A549 (cell line): Measurements from ENCODE around the gene TRMT11.

Experiments
- BHLHE40 ChIP-seq: IDR thresholded peaks from 2 replicates; pipeline ENCODE4 v1.6.1; 2012; ENCODE audit warnings: low read depth, low read length, inconsistent platforms
- CEBPB ChIP-seq, 2 experiments: fragments of >200 bp in 1 of 2; sonication (Bioruptor Twin) in 1 of 2; formaldehyde crosslinking in 1 of 2; IDR thresholded peaks; 2 replicates each; pipeline ENCODE4 v1.6.1; 2012 to 2016
- CHD4 ChIP-seq: fragments of 200-600 bp; sonication (generic); IDR thresholded peaks from 2 replicates; pipeline ENCODE4 v1.6.1; 2016; ENCODE audit warnings: antibody characterized with exemption, mild to moderate bottlenecking, borderline replicate concordance
- EHMT2 ChIP-seq: fragments of 200-600 bp; sonication (generic); IDR thresholded peaks from 2 replicates; pipeline ENCODE4 v1.6.1; 2016; ENCODE audit warnings: antibody characterized with exemption, low read depth, mild to moderate bottlenecking, moderate library complexity
- ELK1 ChIP-seq: fragments of 150-350 bp; IDR thresholded peaks from 2 replicates; pipeline ENCODE4 v1.6.1; 2014; ENCODE audit warnings: low read depth, mild to moderate bottlenecking, low read length
- EP300 ChIP-seq, 2 experiments: fragments of >200 bp; sonication (Bioruptor Twin); formaldehyde crosslinking; IDR thresholded peaks; 2 replicates in 1 of 2; 3 replicates in 1 of 2; pipeline ENCODE4 v1.6.1; 2016 to 2017
- HEYL ChIP-seq: fragments of 250-450 bp; sonication (Bioruptor Pico); IDR thresholded peaks from 2 replicates; pipeline ENCODE4 v1.8.0; 2021; ENCODE audit warnings: mild to moderate bottlenecking, moderate library complexity
- PHF8 ChIP-seq: fragments of 200-600 bp; sonication (generic); IDR thresholded peaks from 2 replicates; pipeline ENCODE4 v1.6.1; 2016; ENCODE audit warnings: low read depth, mild to moderate bottlenecking, antibody characterized with exemption, moderate library complexity, borderline replicate concordance
- POLR2A ChIP-seq: IDR thresholded peaks from 2 replicates; pipeline ENCODE4 v1.6.1; 2012; ENCODE audit warnings: mild to moderate bottlenecking, low read length
- RAD21 ChIP-seq, 2 experiments: fragments of >200 bp in 1 of 2; sonication (Bioruptor Twin) in 1 of 2; formaldehyde crosslinking in 1 of 2; IDR thresholded peaks in 1 of 2; conservative IDR thresholded peaks in 1 of 2; 2 replicates in 1 of 2; 3 replicates in 1 of 2; pipeline ENCODE4 v1.6.1; 2012 to 2018; ENCODE audit warnings: inconsistent platforms in 1 of 2
- TP53 ChIP-seq: fragments of 250-450 bp; sonication (Bioruptor Pico); IDR thresholded peaks from 2 replicates; pipeline ENCODE4 v1.5.0; 2021; ENCODE audit warnings: mild to moderate bottlenecking, moderate library complexity
- TF ChIP-seq, protein P1 (sequence below): fragments of >200 bp; sonication (Bioruptor Twin); formaldehyde crosslinking; IDR thresholded peaks from 3 replicates; pipeline ENCODE4 v1.5.1; 2016
- TF ChIP-seq, protein P2 (sequence below): fragments of 200-600 bp; sonication (generic); IDR thresholded peaks from 2 replicates; pipeline ENCODE4 v1.6.1; 2016; ENCODE audit warnings: antibody characterized with exemption, mild to moderate bottlenecking, moderate library complexity

GRCh38 chr6:126054802-126055201 is 68.5 kb downstream of the TRMT11 start:
- TF ChIP-seq POLR2A (no peak), CEBPB (IDR thresholded peaks at IDR 0.05) (no peak), EP300 (IDR thresholded peaks at IDR 0.05) (no peak), RAD21 (conservative IDR thresholded peaks at IDR 0.05 in 1 of 2, IDR thresholded peaks at IDR 0.05 in 1 of 2) (no peak), CHD4 (no peak), ELK1 (no peak), EHMT2 (no peak), HEYL (CRISPR knock-in tag) (no peak), TP53 (CRISPR knock-in tag) (no peak), PHF8 (no peak), BHLHE40 (no peak)
- TF ChIP-seq, protein P1, sequence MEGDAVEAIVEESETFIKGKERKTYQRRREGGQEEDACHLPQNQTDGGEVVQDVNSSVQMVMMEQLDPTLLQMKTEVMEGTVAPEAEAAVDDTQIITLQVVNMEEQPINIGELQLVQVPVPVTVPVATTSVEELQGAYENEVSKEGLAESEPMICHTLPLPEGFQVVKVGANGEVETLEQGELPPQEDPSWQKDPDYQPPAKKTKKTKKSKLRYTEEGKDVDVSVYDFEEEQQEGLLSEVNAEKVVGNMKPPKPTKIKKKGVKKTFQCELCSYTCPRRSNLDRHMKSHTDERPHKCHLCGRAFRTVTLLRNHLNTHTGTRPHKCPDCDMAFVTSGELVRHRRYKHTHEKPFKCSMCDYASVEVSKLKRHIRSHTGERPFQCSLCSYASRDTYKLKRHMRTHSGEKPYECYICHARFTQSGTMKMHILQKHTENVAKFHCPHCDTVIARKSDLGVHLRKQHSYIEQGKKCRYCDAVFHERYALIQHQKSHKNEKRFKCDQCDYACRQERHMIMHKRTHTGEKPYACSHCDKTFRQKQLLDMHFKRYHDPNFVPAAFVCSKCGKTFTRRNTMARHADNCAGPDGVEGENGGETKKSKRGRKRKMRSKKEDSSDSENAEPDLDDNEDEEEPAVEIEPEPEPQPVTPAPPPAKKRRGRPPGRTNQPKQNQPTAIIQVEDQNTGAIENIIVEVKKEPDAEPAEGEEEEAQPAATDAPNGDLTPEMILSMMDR, result no peak
- TF ChIP-seq, protein P2, sequence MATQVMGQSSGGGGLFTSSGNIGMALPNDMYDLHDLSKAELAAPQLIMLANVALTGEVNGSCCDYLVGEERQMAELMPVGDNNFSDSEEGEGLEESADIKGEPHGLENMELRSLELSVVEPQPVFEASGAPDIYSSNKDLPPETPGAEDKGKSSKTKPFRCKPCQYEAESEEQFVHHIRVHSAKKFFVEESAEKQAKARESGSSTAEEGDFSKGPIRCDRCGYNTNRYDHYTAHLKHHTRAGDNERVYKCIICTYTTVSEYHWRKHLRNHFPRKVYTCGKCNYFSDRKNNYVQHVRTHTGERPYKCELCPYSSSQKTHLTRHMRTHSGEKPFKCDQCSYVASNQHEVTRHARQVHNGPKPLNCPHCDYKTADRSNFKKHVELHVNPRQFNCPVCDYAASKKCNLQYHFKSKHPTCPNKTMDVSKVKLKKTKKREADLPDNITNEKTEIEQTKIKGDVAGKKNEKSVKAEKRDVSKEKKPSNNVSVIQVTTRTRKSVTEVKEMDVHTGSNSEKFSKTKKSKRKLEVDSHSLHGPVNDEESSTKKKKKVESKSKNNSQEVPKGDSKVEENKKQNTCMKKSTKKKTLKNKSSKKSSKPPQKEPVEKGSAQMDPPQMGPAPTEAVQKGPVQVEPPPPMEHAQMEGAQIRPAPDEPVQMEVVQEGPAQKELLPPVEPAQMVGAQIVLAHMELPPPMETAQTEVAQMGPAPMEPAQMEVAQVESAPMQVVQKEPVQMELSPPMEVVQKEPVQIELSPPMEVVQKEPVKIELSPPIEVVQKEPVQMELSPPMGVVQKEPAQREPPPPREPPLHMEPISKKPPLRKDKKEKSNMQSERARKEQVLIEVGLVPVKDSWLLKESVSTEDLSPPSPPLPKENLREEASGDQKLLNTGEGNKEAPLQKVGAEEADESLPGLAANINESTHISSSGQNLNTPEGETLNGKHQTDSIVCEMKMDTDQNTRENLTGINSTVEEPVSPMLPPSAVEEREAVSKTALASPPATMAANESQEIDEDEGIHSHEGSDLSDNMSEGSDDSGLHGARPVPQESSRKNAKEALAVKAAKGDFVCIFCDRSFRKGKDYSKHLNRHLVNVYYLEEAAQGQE, result no peak
